Hindlimb muscle (tissue), 1 donor: Measurements from ENCODE around the gene IL32. TPM values are rescaled to one million over a fixed set of nuclear protein-coding genes. Genes with fewer than 3 reads are reported as not detected.
A peak's percentile ranks its signal among the peaks of the same experiment; 100 is the strongest.

Experiments
- DNase-seq: peaks from one replicate; pipeline ENCODE4 v3.0.0-alpha.2; 2013
- polyA plus RNA-seq: library from polyadenylated mRNA; unstranded; fragments of 120-200 nt; gene quantifications from one replicate; pipeline ENCODE4 v1.2.1, GENCODE V29; 2013; ENCODE audit not compliant: insufficient read length

The IL32 gene
- 161 TPM for polyA plus RNA-seq

GRCh38 chr16:3065069-3065741, at the start of gene IL32:
IL32 (plus strand) TSS chr16:3065640; CDS start chr16:3065812, 172 bp downstream.
- peak; percentile 86 for DNase-seq

DNA sequence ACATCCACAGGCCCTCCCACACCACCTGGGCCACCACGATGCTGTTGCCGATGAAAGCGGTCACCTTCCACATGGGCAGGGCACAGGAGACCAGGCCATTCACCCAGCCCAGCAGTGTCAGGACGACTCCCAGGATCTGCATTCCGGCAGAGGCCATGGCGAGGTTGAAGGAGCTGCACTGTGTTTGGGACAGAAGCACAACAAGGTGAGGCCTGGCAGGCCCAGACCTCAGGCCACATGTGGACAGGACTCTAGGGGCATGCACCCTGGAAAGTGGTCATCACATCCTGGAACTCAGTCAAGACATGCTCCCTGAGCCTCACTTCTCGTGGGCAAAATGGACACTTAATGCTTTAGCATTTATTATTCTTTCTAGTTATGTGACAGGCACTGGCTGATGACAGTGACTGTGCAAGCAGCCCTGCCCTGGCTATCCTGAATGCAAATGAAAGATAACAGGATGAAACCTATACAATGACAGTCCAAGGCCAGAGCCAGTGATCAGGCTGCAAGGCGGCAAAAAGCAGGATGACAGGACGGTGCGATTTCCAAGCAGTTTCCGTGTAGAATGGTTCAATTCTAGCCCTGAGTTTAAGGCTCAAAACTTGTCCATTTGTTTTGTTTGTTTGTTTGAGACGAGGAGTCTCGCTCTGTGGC, 49.4 kb upstream of the IL32 start:
- DNase-seq, result no peak

DNA sequence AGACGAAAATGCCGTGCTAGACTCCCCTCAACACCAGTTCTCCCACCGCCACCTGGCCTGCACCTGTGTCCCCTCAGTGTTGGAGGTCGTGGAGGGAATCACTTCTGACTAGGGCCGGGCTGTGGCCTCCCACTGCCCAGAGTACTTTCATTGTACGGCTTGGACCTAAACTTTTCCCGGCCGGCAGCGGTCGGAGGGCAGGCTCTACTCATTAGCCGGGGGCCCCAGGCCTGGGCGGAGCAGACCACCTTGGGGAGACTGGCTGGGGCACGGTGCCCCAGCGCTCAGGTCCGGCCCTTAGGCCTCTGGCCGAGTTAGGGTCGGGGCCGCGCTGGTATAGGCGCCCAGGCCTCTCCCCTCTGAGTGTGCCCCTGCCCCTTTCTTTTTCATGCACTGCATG, 48.1 kb upstream of the IL32 start:
- DNase-seq, result no peak

DNA sequence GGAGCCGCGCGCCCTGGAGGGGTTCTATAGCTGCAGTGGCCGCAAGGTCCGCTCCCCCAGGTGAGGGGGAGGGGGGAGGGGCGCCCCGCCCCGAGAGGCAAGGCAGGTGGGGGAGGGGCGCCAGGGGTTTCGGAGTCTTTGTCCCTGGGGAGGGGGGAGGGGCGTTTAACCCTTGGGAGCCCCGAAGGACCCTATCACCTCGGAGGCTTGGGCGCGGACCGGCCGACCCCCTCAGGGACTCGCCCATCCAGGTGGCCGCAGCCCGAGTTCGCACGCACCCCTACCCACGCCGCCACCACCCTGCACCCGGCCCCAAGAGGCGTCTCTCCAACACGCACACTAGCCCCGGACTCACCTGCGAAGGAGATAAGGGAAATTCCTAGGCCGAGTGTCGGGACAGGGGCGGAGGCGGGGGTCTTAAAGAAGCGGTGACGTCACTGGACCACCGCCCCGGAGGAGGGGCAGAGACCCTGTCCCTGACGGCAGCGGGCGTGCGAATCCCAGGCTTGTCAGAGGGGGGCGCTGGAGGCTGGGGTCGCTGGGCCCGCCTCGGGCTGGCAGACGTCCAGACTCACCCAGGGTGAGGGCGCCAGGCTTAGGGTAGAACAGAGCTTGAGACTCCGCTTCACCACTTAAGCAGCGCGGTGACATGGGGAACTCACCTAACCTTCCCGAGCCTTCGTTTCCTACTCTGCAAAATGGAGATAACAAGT, 47.5 kb upstream of the IL32 start, which contains the start of gene CLDN6:
CLDN6 (minus strand) TSS at position 390 of the 713 bp plus-strand sequence. CDS start 2,162 bp downstream, outside the sequence.
- no peak for DNase-seq

DNA sequence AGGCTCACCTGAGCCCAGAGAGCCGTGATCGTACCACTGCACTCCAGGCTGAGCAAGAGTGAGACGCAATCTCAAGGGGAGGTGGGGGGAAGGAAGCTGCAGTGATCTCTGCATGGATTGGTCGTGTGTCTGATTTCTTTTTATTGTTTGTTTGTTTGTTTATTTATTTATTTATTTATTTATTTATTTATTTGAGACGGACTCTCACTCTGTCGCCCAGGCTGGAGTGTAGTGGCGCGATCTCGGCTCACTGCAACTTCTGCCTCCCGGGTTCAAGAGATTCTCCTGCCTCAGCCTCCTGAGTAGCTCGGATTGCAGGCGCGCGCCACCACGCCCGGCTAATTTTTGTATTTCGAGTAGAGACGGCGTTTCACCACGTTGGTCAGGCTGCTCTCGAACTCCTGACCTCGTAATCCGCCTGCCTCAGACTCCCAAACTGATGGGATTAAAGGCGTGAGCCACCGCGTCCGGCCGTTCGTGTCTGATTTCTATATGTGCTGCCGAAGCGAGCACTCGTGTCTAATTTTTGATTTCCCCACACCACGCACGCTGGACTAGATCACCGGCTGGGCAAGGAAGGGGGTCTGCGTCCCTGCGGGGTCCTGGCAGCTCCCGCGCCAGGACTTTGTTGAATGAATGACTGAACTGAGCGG, 45.7 kb upstream of the IL32 start:
- no peak for DNase-seq

DNA sequence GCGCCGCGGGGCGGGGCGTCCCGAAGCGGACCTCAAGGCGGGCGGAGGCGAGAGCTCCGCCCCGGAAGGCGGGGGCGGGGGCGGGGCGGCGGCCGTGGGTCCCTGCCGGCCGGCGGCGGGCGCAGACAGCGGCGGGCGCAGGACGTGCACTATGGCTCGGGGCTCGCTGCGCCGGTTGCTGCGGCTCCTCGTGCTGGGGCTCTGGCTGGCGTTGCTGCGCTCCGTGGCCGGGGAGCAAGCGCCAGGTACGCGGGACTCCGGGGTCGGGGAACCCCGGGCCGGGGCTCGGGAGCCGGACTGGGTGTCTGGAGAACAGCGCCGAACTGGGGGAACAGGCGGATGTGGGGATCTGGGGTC, 45.2 kb upstream of the IL32 start, which contains the start of gene TNFRSF12A:
TNFRSF12A (plus strand) TSS at position 122 of the 357 bp plus-strand sequence; CDS start at position 152, 30 bp downstream.
- peak; percentile 80 for DNase-seq

- peak; percentile 55 for DNase-seq
These were observed 44.6 kb upstream of the IL32 start for GRCh38 chr16:3020604-3021448.

GRCh38 chr16:3021449-3022207, 43.8 kb upstream of the IL32 start:
- peak; percentile 70 for DNase-seq

GRCh38 chr16:3022208-3022683, 43.2 kb upstream of the IL32 start:
- DNase-seq, result peak; percentile 89

DNA sequence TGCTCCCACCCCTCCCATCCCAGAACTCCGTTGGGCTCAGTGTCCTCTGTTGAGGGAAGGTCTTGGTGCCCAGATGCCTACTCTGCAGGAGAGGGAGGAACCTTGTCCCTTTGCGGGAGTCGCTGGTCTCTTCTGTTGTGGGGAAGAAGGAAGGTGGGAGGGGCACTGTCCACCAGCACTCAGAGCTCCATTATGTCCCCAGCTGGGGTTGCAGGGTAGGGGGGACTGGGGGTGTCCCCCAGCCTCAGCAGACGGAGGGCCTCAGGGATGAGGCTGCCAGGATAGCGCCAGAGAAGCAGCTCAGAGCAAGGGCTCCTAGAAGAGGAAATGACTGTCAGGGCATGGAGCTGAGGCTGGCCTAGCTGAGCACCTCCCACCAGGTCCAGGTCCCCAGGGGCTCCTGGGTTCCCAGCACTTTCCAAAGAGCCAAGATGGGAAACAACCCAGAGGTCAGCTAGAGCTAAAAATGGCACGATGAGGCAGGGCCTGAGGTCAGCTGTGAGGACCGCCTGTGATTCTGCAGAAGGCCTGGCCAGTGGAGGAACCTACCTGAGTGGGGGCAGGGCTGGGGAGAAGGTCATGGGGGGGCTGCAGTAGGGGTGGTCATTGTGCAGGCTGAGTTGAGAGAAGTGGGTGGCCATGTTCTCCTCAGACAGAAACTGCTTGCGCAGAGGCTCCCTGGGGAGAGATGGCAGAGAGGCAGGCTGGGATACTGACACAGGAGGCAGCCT, 42.6 kb upstream of the IL32 start:
- no peak for DNase-seq

DNA sequence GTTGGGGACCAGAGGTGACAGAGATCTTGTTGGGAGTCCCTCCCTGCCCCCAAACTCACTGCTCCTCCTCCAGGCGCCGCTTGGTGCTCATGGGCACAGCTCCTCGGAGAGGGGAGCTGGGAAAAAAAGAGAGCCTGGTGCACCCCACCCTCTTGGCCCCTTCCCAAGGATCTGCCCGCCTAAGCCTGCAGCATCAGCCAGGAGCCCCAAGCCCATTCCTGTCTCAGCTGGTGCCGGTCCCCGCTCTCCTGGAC, 42.1 kb upstream of the IL32 start:
- peak; percentile 56 for DNase-seq

DNA sequence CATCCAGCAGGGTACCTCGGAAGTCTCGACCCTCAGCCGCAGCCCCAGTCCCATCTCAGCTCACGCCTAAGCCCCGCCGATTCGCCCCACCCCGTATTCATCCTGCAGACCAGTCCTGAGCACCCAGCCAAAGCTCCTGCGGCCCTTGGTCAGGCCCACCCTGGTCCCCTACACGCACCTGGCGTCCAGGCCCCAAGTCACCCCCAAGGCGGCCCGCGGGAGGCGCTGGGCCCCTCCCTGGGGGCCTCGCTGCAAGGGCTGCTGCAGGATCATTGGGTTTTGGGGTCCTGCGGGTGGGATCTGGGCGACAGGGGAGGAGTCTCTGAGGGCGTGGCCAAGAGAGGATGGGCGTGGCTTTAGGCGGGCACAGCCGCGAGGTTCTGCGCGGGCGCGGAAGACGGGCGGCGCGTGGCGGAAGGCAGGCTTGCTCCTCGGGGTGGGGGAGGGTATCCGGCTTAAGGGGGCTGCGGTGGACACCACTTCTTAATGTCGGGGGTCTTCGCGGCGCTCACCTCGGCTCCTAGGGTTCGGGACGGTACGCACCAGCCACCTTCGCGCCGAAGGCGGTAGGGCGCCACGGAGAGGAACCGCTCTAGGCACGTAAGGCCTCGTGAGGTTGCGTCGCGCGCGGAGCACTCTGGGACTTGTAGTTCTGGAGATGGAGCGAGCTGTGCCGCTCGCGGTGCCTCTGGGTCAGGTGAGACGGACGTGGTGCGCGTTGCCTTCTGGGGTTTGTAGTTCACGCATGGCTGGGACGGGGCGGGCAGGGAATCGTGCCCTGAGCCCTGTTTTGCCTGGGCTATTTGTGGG, 41.6 kb upstream of the IL32 start, which contains the start of the genes HCFC1R1 and THOC6:
HCFC1R1 (minus strand) TSS at position 274 of the 810 bp plus-strand sequence; CDS start at position 273, 1 bp downstream.
THOC6 (plus strand) TSS at position 367 of the 810 bp plus-strand sequence; CDS start at position 659, 292 bp downstream.
- DNase-seq, result peak; percentile 96

- no peak for DNase-seq
These were observed 40.1 kb upstream of the IL32 start for GRCh38 chr16:3025032-3026002.

- no peak for DNase-seq
These were observed 39.4 kb upstream of the IL32 start for GRCh38 chr16:3026003-3026378.

DNA sequence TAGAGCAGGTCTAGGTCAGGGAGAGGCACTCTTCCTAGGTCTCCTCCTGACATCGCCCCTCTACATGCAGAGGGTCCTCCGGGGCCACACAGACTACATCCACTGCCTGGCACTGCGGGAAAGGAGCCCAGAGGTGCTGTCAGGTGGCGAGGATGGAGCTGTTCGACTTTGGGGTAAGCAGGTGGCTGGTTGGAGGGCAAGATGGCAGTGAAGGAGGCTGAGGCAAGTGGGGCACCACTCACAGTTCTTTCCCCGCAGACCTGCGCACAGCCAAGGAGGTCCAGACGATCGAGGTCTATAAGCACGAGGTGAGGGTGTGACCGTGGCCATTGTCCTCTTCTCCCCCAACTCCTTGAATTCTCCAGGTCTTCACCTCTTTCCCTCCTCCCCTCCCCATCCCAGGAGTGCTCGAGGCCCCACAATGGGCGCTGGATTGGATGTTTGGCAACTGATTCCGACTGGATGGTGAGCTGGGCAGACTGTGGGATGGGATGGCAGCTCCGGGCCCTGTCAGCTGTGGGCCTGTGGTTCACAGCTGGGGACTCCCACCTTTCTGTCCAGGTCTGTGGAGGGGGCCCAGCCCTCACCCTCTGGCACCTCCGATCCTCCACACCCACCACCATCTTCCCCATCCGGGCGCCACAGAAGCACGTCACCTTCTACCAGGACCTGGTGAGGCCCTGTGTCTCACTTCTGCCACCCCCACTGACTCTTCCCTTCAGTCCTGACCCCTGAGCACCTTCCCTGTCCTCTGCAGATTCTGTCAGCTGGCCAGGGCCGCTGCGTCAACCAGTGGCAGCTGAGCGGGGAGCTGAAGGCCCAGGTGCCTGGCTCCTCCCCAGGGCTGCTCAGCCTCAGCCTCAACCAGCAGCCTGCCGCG, 38.6 kb upstream of the IL32 start:
- DNase-seq, result no peak

GRCh38 chr16:3027489-3027795, 38.0 kb upstream of the IL32 start:
- no peak for DNase-seq
